Left kidney (tissue), 8 donors: ENCODE results near the gene GNRH2. TPM values are rescaled to one million over a fixed set of nuclear protein-coding genes. Genes with fewer than 3 reads are reported as not detected.
"Not testable (repeated sequence)": the region's sequence is repeated elsewhere in the genome, so short reads cannot be mapped to it uniquely, and the experiment has no call there.

Experiments used
- DNase-seq: peaks from one replicate; pipeline ENCODE4 v3.0.0-alpha.2; 2013
- long read RNA-seq, 8 donors: transcript quantifications; one replicate each; lab custom pipeline, GENCODE V29; 2026
- polyA plus RNA-seq: library from polyadenylated mRNA; unstranded; fragments of 120-200 nt; gene quantifications from one replicate; pipeline ENCODE4 v1.2.1, GENCODE V29; 2013; ENCODE audit not compliant: insufficient read length

GNRH2 gene, protein sequence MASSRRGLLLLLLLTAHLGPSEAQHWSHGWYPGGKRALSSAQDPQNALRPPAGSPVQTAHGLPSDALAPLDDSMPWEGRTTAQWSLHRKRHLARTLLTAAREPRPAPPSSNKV
- 0.73 TPM for polyA plus RNA-seq
- long read RNA-seq, donor 1 = 0 reads
- long read RNA-seq, donor 2 = 0 reads
- long read RNA-seq, donor 3 = 0 reads
- long read RNA-seq, donor 4 = 0 reads
- long read RNA-seq, donor 5 = 0 reads
- long read RNA-seq, donor 6 = 0 reads
- long read RNA-seq, donor 7 = 0 reads
- long read RNA-seq, donor 8 = 0 reads

DNA sequence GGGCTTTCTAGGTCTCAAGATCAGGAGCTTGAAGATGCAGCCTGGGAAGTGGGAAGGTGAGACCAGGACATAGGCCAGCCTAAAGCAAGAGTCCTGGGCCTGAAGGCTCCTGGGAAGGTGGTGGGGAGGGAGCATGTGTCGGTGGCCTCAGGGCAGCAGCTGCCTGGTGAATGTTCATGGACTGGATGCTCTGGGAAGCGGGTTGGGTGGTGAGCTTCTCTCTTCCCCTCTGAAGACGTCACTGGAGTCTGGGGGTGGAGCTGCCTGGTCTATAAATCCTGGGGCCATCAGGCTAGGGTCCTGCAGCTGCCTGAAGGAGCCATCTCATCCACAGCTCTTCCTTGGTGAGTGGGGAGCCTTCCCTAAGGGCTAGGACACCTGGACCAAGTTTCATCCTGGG lies at the start of gene GNRH2:
GNRH2 (plus strand) TSS at position 301 of the 400 bp plus-strand sequence. CDS start 793 bp downstream, outside the sequence.
- no peak for DNase-seq

DNA sequence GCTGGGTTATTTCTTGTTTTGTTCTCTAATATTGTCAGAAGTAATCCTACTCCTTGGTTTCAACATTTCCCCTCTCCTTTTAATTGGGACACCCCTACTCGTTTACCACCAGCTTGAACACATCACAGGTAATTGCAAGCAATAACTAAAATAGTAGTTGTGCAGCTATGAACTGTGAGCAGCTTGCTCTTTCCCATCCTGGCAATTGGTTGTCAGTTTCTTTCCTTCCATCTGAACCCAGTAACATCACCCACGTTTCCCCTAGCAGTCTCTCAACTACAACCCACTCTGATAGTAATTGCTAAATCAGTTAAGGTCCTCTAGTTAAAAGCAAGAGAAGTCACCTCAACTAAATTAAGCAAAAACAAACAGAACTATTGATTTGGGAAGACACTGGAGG lies 47.6 kb upstream of the GNRH2 start:
- no peak for DNase-seq

DNA sequence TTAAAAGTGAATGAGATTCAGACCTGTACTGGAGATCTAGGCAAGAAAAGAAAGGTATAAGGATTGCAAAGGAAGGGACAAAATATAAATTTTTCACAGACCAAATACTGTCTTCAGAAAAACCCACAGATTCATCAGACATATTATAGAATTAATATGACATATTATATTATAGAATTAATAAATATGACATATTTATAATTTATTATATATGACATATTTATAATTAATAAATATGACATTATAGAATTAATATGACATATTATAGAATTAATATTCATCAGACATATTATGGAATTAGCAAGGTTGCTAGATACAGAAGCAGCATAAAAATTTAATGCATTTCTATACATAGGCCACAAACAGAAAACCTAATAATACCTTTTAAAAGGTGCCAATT lies 44.7 kb upstream of the GNRH2 start:
- DNase-seq = no peak

DNA sequence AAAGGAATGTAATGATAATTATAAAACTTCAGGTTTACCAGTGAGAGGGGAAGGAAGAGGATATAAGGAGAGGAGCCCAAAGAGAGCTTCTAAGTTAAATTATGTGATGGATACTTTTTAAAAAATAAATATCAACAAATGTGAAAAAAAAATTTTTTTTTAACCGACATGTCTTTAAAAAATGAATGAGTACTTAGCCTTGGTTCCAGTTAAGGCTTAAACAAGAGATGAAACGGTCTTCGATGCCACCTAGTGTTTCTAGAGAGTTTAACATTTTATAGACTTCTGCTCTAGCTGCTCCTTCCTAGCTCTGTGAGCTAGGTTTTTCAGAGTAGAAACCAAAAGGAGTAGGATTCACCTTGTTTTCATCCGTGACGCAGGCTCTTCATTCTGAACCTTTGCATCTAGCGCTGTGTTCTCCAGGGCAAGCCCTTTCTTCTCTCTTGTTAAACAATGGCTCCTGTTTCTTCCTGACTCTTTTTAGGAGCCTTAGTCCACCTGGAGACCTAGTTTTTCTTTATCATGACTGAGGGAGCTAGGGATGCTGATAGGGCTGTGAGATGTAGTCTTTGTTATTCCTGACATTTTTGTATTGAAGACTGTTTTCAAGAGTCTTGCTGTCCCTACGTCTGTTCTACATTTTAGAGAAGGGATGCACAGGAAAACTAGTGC lies 42.4 kb upstream of the GNRH2 start:
- DNase-seq = peak; percentile 43

DNA sequence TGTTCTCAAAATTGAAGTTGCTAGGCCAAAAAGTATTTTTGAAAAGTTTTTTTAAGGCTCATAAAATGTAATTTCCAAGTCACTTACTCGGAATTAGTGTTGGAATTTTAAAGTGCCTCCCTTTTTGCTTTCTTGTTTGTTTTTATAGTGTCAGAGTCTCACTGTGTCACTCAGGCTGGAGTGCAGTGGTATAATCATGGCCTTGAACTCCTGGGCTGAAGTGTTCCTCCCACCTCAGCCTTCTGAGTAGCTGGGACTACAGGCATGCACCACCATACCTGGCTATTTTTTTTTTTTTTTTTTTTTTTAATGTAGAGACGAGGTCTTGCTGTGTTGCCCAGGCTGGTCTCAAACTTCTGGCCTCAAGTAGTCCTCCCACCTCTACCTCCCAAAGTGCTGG lies 40.0 kb upstream of the GNRH2 start:
- DNase-seq = no peak

DNA sequence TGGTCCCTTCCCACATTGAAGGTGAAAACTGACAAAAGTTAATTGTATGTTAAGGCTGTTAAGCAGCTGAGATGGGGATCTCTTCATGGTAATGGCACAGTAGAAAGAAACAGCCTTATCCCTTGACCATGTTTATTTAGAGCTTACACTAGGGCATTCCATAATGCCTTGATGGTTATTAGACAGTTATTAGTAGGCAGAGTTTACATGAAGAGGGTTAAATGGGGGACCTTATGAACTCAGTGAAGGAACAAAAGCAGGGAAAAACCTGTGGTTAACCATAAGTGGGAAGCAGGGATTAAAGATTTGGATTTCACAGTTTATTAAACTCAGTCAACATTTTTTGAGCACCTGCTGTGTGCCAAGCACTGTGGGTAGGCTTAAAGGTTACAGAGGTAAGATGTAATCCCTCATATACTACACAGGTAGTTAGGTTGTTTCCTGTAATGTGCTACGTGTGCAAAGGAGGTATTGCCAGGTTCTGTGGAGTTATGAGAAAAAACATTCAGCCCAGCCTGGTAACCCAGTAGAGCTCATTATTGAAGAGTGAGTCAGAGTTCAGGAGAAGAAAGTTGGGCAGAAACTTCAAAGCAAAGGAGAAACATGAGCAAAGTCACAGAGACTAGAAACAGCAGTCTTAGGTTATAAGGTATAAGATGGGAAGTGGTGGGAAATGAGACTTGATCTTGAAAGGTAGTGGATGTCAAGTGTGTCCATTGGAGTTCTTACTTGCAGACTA lies 32.3 kb upstream of the GNRH2 start:
- DNase-seq = no peak

DNA sequence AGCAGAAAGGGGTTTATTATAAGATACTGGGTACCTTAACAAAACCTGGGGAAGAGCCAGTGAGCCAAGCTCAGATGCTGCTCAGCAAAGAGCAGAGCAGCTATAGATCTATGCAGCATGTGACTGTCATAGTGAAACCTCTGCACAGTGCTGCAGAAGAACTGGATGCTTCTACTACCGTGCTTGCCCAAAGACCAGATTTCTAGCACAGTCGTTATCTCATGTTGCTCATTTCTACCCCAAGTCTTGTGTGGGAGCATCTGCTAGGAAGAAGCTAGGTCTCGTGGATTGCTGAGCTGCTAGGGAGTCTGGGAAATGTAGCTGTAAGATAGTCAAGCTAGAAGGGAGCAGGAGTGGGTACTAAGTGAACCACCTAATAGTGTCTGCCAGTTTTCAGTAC lies 31.7 kb upstream of the GNRH2 start:
- no peak for DNase-seq

DNA sequence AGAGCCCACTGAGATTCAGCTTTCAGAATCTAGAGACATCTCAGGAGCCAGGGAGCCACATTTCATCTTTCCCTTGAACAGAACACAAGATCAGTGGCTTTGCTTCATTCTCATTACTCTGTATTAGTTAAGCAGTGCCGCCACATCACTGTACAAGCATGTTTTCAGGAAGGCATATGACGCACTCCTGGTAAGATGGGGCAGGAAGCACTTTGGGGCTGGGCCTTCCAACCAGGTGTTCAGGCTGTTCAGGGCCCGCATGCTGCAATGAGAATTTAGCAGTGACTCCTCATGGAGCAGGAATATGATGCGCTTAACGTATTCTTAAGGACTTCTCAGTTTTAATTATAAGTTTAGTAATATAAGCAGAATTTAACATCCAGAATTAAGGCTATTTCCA lies 29.7 kb upstream of the GNRH2 start:
- no peak for DNase-seq

DNA sequence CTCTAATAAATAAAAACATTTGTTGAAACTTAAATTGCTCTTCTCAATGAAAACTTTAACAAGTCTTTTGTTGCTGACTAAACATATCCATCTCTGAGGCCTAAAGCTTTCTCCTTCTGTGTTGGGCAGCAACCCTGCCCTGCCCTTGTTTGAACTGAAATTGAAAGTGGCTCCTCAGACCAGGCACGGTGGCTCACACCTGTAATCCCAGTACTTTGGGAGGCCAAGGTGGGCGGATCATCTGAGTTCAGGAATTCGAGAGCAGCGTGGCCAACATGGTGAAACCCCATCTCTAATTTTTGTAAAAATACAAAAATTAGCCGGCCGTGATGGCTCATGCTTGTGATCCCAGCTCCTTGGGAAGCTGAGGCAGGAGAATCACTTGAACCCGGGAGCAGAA lies 29.2 kb upstream of the GNRH2 start:
- DNase-seq = no peak

DNA sequence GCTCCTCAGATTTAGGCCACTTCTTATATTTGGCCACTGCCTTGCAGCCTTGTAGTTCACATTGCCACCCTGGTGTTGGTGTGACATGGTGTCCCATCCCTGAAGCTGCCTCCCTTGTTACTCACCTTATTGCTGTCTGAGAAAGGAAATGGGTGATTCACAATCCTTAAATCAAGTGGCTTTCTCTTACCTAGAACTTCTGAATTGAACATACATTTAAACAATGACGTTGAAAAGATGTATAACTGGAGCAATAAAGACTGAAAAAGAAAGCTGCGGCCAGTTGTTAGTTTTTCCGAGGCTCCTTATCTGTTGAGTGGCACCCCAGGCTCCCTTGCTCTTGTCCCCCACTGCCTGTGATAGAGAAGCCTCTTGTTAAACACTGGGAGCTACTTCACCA lies 28.8 kb upstream of the GNRH2 start:
- DNase-seq = no peak

DNA sequence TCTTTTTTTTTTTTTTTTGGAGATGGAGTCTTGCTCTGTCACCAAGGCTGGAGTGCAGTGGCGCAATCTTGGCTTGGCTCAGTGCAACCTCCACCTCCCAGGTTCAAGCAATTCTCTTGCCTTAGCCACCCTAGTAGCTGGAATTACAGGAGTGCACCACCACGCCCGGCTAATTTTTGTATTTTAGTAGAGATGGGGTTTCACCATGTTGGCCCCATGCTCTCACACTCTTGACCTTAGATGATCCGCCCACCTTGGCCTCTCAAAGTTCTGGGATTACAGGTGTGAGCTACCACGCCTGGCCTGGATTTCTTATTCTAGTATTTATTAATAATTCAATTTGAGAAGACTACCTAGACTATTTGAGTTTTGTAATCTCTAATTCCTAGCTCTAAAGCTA lies 28.1 kb upstream of the GNRH2 start:
- not testable (repeated sequence) for DNase-seq

DNA sequence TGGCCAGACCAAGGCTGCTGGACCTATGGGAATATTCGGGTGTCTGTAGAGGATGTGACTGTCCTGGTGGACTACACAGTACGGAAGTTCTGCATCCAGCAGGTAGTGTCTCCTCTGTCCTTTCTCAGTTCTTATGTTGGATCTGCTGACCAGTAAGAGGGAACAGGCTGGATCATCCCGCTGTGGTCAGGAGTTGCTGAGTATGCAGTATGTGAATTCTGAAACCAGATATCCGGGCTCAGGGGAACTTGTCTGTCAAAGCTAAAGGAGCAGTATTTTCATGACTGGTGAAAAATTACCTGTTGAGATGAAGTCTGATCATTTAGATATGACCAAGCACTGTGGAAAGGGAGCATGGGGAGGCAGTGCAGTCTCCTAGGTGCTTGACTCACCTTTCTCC lies 22.1 kb upstream of the GNRH2 start:
- DNase-seq = no peak

DNA sequence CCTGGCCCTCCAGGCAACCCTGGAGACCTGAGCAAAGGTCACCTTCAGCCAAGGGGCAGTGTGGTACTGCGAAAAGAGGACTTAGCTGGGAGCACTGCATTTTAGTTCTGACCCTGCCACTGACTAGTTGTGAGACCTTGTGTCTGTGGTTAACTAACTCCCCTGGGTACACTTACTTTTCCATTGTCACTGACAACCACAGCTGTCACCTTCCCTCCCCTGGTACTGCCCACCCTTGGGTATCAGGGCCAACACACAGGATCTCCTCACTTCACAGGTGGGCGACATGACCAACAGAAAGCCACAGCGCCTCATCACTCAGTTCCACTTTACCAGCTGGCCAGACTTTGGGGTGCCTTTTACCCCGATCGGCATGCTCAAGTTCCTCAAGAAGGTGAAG lies 21.6 kb upstream of the GNRH2 start:
- no peak for DNase-seq

DNA sequence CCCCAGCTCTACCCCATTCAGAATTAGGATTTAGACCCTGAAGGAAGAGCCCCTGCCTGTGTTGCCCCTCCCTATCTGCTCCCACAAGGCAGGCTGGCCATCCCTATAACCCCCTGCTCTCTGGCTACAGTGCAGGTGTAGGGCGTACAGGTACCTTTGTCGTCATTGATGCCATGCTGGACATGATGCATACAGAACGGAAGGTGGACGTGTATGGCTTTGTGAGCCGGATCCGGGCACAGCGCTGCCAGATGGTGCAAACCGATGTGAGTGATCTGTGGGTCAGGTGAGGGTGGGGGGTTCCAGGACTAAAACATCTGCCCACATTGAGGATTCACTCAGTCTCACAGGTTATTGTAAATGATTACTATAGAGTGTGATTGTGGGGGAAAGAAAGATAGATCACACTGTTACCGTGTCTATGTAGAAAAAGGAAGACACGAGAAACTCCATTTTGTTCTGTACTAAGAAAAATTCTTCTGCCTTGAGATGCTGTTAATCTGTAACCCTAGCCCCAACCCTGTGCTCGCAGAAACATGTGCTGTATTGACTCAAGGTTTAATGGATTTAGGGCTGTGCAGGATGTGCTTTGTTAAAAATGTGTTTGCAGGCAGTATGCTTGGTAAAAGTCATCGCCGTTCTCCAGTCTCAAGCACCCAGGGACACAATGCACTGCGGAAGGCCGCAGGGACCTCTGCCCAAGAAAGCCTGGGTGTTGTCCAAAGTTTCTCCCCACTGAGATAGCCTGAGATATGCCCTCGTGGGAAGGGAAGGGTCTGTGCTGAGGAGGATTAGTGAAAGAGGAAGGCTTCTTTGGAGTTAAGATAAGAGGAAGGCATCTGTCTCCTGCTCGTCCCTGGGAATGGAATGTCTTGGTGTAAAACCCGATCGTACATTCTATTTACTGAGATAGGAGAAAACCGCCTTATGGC lies 20.6 kb upstream of the GNRH2 start:
- DNase-seq = not testable (repeated sequence)

DNA sequence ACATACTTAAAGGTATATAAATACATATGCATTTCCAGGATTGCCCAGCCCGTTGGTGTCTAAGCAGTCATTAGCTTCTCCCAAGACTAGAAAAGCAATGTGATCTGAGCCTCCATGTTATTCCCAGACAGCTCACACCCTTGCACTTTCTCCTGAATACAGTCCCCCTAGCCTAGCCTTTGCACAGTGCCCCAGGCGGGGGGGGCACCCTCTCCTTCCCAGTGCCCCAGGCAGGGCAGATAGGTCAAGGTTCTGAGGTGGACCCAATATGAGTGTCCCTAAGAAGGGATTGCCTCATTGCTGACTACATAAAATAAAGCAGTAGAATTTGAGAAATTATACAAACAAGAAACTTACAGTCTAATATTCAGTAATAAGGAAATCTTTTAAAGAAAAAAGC lies 15.4 kb upstream of the GNRH2 start:
- DNase-seq = no peak

DNA sequence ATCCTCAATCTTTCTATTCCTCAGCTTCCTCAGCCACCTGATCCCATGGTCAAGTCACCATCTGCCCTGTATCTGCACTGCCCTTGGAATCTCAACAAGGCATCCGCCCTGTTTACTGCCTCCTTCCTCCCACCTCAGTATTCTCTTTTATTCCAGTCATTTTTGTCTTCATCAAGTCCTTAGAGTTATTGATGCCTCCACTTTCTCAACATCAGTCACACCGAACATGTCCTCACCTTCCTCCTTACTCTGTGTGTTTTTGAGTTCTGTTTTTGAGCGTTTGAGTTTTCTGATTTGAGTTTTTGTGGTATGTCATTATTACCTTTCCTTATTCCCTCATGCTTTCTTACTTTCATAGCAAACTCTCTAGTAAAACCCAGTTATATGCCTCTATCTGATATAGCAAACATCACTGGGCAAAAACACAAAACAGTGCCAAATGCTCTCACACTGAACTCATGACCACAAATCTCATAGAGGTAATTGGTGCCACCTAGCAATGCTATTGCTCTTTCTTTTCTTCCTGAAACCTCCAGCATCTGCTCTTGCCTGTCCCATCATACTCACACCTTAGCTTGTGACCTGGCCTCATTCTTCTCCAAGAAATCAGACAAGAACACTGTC lies 11.8 kb upstream of the GNRH2 start:
- no peak for DNase-seq

DNA sequence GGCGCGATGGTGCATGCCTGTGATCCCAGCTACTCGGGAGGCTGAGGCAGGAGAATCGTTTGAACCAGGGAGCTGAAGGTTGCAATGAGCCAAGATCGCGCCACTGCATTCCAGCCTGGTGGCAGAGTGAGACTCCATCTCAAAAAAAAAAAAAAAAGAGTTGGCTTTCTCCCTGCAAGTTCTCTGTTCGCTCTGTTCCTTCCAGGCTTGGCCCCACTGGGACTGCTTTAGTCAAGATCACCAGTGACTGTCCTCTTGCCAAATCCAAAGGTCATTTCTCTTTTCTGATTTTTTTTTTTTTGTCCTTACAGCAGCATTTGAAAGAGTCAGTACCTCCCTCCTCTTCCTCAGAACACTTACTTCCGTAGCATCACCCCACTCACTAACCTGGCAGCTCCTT lies 10.8 kb upstream of the GNRH2 start:
- DNase-seq = no peak

DNA sequence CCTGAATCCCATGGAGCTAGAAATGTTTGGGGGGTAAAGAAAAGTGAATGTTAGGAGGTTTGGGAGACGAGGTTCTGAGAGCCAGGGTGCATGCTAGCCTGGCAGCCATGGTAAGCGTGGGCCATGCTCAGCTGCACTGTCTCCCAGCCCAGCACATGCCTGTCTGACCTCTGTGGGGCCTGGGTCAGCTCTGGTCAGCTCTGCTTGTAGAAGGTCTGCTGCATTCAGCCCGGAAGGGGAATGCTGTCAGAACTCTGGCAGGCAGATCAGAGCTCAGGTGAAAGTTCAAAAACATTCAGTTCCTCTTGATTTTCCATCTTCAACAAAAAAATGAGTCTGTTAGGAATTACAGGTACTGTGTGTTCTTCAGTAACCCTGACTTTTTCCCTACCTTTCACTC lies 5.8 kb upstream of the GNRH2 start:
- no peak for DNase-seq

DNA sequence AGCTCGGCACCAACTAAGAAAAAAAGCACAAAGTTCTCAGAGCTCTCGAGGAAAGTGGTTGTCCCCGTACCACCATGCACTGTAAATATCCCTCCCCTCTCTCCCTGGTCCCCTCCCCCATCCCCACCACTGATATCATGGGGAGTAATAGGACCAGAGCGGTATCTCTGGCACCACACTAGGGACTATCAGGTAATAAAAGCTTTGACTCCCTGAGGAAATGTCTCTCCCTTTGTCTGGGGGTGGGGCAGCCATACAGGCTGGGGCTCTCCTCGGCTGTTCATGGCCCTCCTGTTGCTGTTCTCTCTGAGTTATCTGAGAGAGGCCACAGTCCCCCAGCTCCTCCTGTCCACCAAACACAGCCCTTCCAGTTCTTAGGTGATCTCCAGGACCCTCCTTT lies 5.0 kb upstream of the GNRH2 start:
- no peak for DNase-seq

DNA sequence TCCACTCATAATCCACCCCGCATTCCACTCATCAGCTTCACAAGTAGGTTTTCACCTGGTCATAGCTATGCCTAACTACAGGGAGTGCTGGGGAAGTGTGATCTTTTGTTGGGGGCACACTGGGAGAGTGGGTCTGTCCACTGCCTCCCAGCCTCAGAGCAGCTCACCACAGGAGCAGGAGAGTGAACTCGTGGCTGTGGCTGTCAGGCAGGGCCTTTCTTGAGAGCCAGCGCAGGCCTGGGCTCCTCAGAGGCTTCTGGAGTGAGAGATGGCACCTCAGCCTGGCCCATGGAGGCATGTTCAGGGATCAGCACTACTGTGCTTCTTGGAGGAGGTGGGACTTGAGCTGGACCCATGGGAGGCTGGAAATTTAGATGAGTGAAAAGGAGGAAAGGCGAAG lies 4.0 kb upstream of the GNRH2 start:
- DNase-seq = no peak

DNA sequence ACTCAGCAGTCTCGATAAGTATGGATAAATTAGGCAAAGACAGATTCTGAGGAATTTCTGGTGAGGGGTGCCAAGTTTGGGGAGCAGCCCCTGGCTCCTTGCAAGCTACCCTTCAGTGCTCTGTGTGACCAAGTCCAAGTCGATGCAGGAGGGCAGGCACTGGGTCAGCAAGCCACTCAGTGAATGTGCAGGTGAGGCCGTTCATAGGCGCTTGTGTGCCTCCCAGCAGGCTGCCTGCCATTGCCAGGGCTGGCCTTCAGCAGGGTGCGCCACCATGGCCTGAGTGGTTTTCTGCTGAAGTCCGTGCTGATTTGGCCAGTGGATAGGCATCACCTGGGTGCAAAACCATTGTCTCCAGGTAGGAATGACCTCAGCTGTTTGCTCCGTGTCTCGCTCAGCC lies 3.3 kb upstream of the GNRH2 start:
- DNase-seq = no peak
